Measurements from ENCODE around the gene OR51D1. TPM values are rescaled to one million over a fixed set of nuclear protein-coding genes. Genes with fewer than 3 reads are reported as not detected.

OR51D1 gene
- total RNA-seq, 2 experiments from 2014 or later = not detected

GRCh38 chr11:4643682-4644081 is 6.4 kb downstream of the OR51D1 start, which contains the start of gene OR51E1:
Gene OR51E1 (plus strand): TSS chr11:4643982. CDS start chr11:4652527, 8,545 bp downstream.
- Mint-ChIP-seq H3K9me3 (no peaks in the 10 kb centered on the region), H3K4me1 (ENCODE audit: low read depth) (no peaks in the 10 kb centered on the region), H3K4me3 (no peak within 1 kb of the TSS), H3K27me3 (peaks cover 7% of the 10 kb centered on the region), H3K36me3 (ENCODE audit: low read depth) (no peaks in the 10 kb centered on the region), H3K27ac (no peak within 1 kb of the TSS)
- CTCF ChIA-PET = no interaction called here
- POLR2A ChIA-PET = no interaction called here
- DNase-seq (no peak), ATAC-seq (no peak)
- no peak for TF ChIP-seq CTCF (IDR thresholded peaks at IDR 0.05)
- intact Hi-C loops (cut with micrococcal nuclease) = no loop called here

DNA sequence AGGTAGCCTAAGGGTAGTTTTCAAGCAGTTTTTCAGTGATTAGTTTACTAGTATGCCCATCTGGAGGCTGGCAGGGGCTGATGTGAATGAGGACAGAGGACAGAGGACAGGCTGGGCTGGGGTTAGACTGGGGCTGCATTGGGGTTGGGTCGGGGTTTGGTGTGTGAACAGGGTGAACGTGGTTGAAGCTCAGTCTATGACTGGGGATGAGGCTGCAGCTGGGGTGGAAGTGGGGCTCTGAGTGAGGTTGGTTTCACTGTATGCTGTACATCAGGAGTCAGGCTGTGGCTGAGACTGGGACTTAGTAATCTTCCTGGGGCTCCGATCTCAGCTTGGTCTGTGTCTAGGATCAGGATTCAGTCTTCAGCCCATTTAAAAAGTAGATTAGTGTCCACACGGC is 7.0 kb downstream of the OR51D1 start:
- no peak overlapping the region for H3K27ac Mint-ChIP-seq
- DNase-seq (no peak), ATAC-seq (no peak)
- no peaks in the 10 kb centered on the region for H3K36me3 Mint-ChIP-seq (ENCODE audit: low read depth)
- intact Hi-C loops (cut with micrococcal nuclease) = no loop called here
- ChIA-PET POLR2A (no interaction called here), CTCF (no interaction called here)
- H3K4me3 Mint-ChIP-seq = no peak overlapping the region
- H3K4me1 Mint-ChIP-seq (ENCODE audit: low read depth) = no peaks in the 10 kb centered on the region
- peaks cover 7% of the 10 kb centered on the region for H3K27me3 Mint-ChIP-seq
- H3K9me3 Mint-ChIP-seq = no peaks in the 10 kb centered on the region
- no peak for TF ChIP-seq CTCF (IDR thresholded peaks at IDR 0.05)

DNA sequence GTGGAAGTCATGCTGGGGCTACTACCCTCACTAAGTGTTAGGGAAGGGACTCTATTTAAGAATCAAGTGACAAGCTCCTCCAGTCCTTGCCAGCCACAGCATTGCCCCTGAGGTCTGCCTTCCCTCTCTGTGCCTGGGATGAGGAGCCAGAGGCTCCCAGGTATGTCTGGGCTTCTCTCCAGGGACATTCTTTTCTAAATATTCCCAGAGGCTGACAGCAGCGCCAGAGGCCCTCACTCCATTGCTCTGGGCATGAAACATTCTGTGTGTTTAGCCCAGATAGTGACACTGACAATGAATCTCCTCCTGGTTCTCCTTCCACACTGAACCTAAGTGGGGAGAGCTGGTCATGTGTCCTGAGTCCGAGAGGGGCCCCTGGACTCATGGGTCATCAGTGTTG is 8.7 kb downstream of the OR51D1 start:
- Mint-ChIP-seq H3K27ac (no peak overlapping the region), H3K27me3 (peaks cover 7% of the 10 kb centered on the region), H3K4me1 (ENCODE audit: low read depth) (no peaks in the 10 kb centered on the region), H3K4me3 (no peak overlapping the region), H3K36me3 (ENCODE audit: low read depth) (no peaks in the 10 kb centered on the region), H3K9me3 (no peaks in the 10 kb centered on the region)
- DNase-seq (no peak), ATAC-seq (no peak)
- TF ChIP-seq CTCF (IDR thresholded peaks at IDR 0.05) = no peak
- CTCF ChIA-PET = interaction anchor here (1.2 kb wide), 1 partner anchor 9 kb away, joined by 4 read pairs; the partner anchor contains the start of gene OR51D1
- POLR2A ChIA-PET = no interaction called here
- intact Hi-C loops (cut with micrococcal nuclease) = no loop called here

DNA sequence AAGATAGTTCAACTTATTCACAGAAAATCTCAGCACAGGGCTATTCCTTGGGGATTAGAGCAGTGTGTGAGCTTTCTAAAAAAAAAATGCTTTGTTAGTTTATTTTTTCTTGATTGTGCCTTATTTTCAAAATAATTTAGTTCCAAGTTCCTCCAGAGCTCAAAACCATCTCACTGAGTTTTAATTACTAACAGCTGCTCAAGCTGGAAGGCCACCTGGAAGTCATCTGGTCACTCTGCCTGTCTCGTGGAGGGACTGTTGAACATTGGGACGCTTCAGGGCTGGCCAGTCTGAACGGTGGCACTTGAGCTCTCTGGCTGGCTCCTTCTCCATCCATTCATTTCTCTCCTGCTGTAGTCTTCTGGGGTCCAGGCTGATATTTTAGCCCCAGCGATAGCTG is 10.5 kb downstream of the OR51D1 start:
- no peak overlapping the region for H3K4me3 Mint-ChIP-seq
- no peaks in the 10 kb centered on the region for H3K36me3 Mint-ChIP-seq (ENCODE audit: low read depth)
- CTCF ChIA-PET = interaction anchor here (1.1 to 2.4 kb wide), 2 partner anchors 11 to 21 kb away, joined by 3 to 11 read pairs; partner anchors contain the start of gene OR51D1
- ATAC-seq (no peak), DNase-seq (no peak)
- intact Hi-C loops (cut with micrococcal nuclease) = no loop called here
- no peak for TF ChIP-seq CTCF (IDR thresholded peaks at IDR 0.05)
- no peaks in the 10 kb centered on the region for H3K4me1 Mint-ChIP-seq (ENCODE audit: low read depth)
- no peak overlapping the region for H3K27ac Mint-ChIP-seq
- no peaks in the 10 kb centered on the region for H3K9me3 Mint-ChIP-seq
- H3K27me3 Mint-ChIP-seq = peaks cover 5% of the 10 kb centered on the region
- POLR2A ChIA-PET = no interaction called here

GRCh38 chr11:4654635-4655369 is 17.5 kb downstream of the OR51D1 start:
- Mint-ChIP-seq H3K27ac (no peak overlapping the region), H3K9me3 (no peaks in the 10 kb centered on the region), H3K4me3 (no peak overlapping the region), H3K4me1 (ENCODE audit: low read depth) (no peaks in the 10 kb centered on the region), H3K36me3 (ENCODE audit: low read depth) (no peaks in the 10 kb centered on the region), H3K27me3 (peaks cover 10% of the 10 kb centered on the region)
- TF ChIP-seq CTCF (IDR thresholded peaks at IDR 0.05) = no peak
- ATAC-seq (no peak), DNase-seq (no peak)
- ChIA-PET CTCF (no interaction called here), POLR2A (no interaction called here)
- intact Hi-C loops (cut with micrococcal nuclease) = no loop called here
